ENCODE measurements around the gene GSDMA. TPM values are rescaled to one million over a fixed set of nuclear protein-coding genes. Genes with fewer than 3 reads are reported as not detected.

Gene GSDMA
- total and polyA plus RNA-seq, 10 of the 15 experiments (the other 5 are each of a cell fraction or from before 2014, with no cell fraction given): 0.04 to 0.11 TPM; not detected in 8

GRCh38 chr17:39949028-39949427 lies 13.8 kb upstream of the GSDMA start:
- intact Hi-C loops (cut with micrococcal nuclease; ENCODE audit: unreplicated experiment): no loop called here

More at GRCh38 chr17:39949028-39949427, 13.8 kb upstream of the GSDMA start:
- DNase-seq (ENCODE audit: low read depth, low spot score) (no peak), FAIRE-seq (no peak), ATAC-seq (no peak)
- Histone ChIP-seq H3K9me3 (replicated peaks; ENCODE audit: control insufficient read depth, insufficient read depth, low read length) (no peaks in the 10 kb centered on the region), H4K20me1 (ENCODE audit: control insufficient read depth, insufficient read depth) (no peaks in the 10 kb centered on the region), H3K4me2 (ENCODE audit: control insufficient read depth, insufficient read depth) (no peak overlapping the region), H3K9ac (ENCODE audit: control insufficient read depth, insufficient read depth, low read length) (no peak overlapping the region), H2AFZ (ENCODE audit: control insufficient read depth, low read depth, low read length) (no peak overlapping the region; the same call in 1 of the 2 replicates), H3K27me3 (replicated peaks in 1 of 2; ENCODE audit: control insufficient read depth in 2 of 2, insufficient read depth in 2 of 2, low read length in 1 of 2) (no peaks in the 10 kb centered on the region), H3K4me1 (ENCODE audit: control insufficient read depth, insufficient read depth, low read length) (peaks cover 3% of the 10 kb centered on the region; the same call in 1 of the 2 replicates), H3K4me3 (no peak overlapping the region), H3K27ac (ENCODE audit: control insufficient read depth, insufficient read depth) (no peak overlapping the region), H3K79me2 (ENCODE audit: control insufficient read depth, insufficient read depth, low read length) (no peaks in the 10 kb centered on the region), H3K36me3 (ENCODE audit: control insufficient read depth in 2 of 2, insufficient read depth in 2 of 2, low read length in 1 of 2) (no peaks in the 10 kb centered on the region)
- ChIA-PET SMC1A (ENCODE audit: uncharacterized antibody, unreplicated experiment) (no interaction called here), POLR2A (interaction anchor here (1.1 kb wide), 1 partner anchor 9 kb away, joined by 3 read pairs; no protein-coding TSS in a partner anchor), CTCF (interaction anchor here (2.9 kb wide), 1 partner anchor 10 kb away, joined by 18 read pairs; no protein-coding TSS in a partner anchor), RAD21 (ENCODE audit: unreplicated experiment) (no interaction called here)
- in situ Hi-C loops (cut with MboI): no loop called here
- WGBS (ENCODE audit: insufficient coverage, insufficient replicate concordance, low lambda C conversion rate, missing lambda C conversion rate): 33% methylated on average over 2 of the region's 2 CpGs
- TF ChIP-seq ZNF384 (IDR thresholded peaks at IDR 0.05; ENCODE audit: borderline replicate concordance, low read depth, low read length) (no peak), ATF3 (IDR thresholded peaks at IDR 0.05; ENCODE audit: borderline replicate concordance, extremely low read depth, low read depth, low read length) (no peak), SUZ12 (IDR thresholded peaks at IDR 0.05; ENCODE audit: unreplicated experiment) (no peak), MEF2B (IDR thresholded peaks at IDR 0.05; ENCODE audit: partially characterized antibody, poor library complexity, severe bottlenecking) (no peak), NFYB (IDR thresholded peaks at IDR 0.05; ENCODE audit: insufficient read depth, low read depth, low read length) (no peak), SMC3 (IDR thresholded peaks at IDR 0.05; ENCODE audit: borderline replicate concordance, low read length) (no peak), POLR2AphosphoS5 (IDR thresholded peaks at IDR 0.05; ENCODE audit: low read length) (no peak), TBL1XR1 (IDR thresholded peaks at IDR 0.05; ENCODE audit: low read depth, low read length) (no peak), IKZF2 (IDR thresholded peaks at IDR 0.05) (no peak), SIX5 (IDR thresholded peaks at IDR 0.05; ENCODE audit: low read depth, low read length, severe bottlenecking) (no peak), RAD51 (IDR thresholded peaks at IDR 0.05) (no peak), CTCF (IDR thresholded peaks at IDR 0.05 in 2 of 3, conservative IDR thresholded peaks at IDR 0.05 in 1 of 3; ENCODE audit: control insufficient read depth in 2 of 3, extremely low read depth in 1 of 3, insufficient read depth in 1 of 3, low read depth in 3 of 3, low read length in 3 of 3) (no peak), TCF7 (IDR thresholded peaks at IDR 0.05; ENCODE audit: borderline replicate concordance) (no peak), SUPT20H (IDR thresholded peaks at IDR 0.05; ENCODE audit: borderline replicate concordance, control insufficient read depth, low read depth, low read length) (no peak), WRNIP1 (IDR thresholded peaks at IDR 0.05; ENCODE audit: borderline replicate concordance, low read depth, low read length) (no peak), RFX5 (IDR thresholded peaks at IDR 0.05; ENCODE audit: low read depth, low read length) (no peak), IRF5 (IDR thresholded peaks at IDR 0.05; ENCODE audit: borderline replicate concordance) (no peak), ESRRA (IDR thresholded peaks at IDR 0.05; ENCODE audit: low read length) (no peak), NR2F1 (conservative IDR thresholded peaks at IDR 0.05) (no peak)
- BruUV-seq (replicated peaks): no TSS peak

Data from GM12878 (cell line).